Measurements from ENCODE around the gene PAGE4.

- TF ChIP-seq CTCF (IDR thresholded peaks at IDR 0.05; ENCODE audit: insufficient read depth, low read length, poor library complexity, severe bottlenecking) (no peak), EZH2phosphoT487 (conservative IDR thresholded peaks at IDR 0.05; ENCODE audit: low read length) (no peak)
Measured at GRCh38 chrX:49878128-49878833, 49.2 kb downstream of the PAGE4 start.
